NB4 (cell line): ENCODE measurements around the gene AP1B1.
A peak's percentile ranks its signal among the peaks of the same experiment; 100 is the strongest.

Source experiments
- DNase-seq: peaks from one replicate; pipeline ENCODE4 v3.0.0; 2010; ENCODE audit warnings: low read depth
- H3K4me3 ChIP-seq: one replicate; pipeline ENCODE4 v1.5.1; 2011; ENCODE audit warnings: mild to moderate bottlenecking, low read depth, low read length, moderate library complexity
- MYC ChIP-seq: IDR thresholded peaks from 2 replicates; pipeline ENCODE4 v1.6.1; 2011; ENCODE audit warnings: low read depth, low read length
- POLR2A ChIP-seq: IDR thresholded peaks from 2 replicates; pipeline ENCODE4 v1.6.1; 2011; ENCODE audit warnings: mild to moderate bottlenecking; ENCODE audit not compliant: insufficient read length; ENCODE audit errors: extremely low read depth
- TF ChIP-seq, protein P1 (sequence below): IDR thresholded peaks from 2 replicates; pipeline ENCODE4 v1.6.1; 2011; ENCODE audit warnings: low read depth, low read length
- TF ChIP-seq, protein P2 (sequence below): IDR thresholded peaks from one replicate; pipeline ENCODE4 v1.5.1; 2012; ENCODE audit warnings: low read depth, low read length

The AP1B1 gene

DNA sequence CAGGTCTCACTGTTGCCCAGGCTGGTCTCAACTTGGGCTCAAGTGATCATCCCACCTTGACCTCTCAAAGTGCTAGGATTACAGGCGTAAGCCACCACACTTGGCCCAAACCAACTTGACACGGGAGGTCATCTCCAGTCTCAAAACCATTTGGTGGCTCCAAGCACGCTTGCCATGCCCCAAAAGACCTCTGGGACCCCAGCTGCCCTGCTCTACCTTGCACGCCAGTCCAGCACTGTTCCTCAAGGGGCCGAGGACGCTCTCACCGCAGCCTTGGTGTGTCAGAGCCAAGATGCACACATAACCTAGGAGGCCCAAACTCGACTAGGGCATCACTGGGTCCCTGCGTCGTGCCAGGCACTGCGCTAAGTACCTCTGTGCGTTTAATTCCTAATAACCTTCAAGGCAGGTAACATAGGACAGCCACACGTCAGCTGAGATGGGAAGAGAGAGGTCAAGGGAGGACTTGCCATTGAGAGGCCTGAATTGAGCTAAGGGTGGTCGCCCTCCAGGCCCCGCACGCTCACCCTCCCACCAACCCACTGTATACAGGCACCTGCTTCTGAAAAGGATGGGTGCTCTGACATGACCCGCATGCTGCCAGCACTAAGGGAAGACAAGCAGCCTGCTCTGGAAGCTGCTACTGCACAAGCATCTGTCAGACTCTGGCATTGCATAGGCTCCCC is 86.5 kb downstream of the AP1B1 start:
- TF ChIP-seq, protein P1, sequence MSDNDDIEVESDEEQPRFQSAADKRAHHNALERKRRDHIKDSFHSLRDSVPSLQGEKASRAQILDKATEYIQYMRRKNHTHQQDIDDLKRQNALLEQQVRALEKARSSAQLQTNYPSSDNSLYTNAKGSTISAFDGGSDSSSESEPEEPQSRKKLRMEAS: no peak
- no peak overlapping the region for H3K4me3 ChIP-seq
- DNase-seq: peak; percentile 27

DNA sequence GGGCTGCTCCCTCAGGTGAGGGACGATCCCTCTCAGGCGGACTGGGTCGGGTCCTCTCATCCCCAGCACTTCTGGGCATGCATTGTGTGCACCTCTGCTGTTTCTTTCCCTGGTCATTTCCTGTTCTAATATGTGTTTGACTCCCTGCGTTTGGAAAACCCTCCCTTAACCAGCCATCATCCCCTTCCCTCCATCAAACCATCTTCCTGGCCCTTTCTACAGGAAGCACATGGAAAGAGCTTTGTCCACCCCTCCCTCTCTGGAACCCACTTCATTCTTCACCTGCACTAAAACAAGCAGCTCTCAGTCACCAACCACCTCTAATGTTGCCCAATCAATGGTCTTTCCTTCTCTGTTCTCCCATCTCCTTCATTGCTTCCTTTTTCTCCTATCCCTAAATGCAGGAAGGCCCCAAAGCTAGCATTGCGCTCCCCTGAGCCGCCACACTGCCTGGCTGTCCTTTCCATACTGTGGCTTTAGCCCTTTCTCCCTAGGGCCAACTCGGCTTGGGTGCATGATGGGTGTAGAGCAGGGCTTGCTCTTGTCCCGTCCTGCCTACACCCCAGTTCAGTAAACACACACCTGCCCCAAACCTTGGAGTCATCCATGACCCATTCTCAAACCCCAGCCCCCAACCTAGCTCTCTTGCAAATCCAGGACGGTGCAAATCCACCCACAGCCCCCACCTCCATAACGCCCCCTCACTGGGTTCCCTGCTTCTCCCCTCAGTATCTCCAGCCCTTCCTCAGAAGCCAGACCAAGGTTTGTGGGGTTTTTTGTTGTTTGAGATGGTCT is 87.4 kb downstream of the AP1B1 start:
- peak; percentile 27 for DNase-seq
- TF ChIP-seq POLR2A (no peak), MYC (no peak)
- TF ChIP-seq, protein P2, sequence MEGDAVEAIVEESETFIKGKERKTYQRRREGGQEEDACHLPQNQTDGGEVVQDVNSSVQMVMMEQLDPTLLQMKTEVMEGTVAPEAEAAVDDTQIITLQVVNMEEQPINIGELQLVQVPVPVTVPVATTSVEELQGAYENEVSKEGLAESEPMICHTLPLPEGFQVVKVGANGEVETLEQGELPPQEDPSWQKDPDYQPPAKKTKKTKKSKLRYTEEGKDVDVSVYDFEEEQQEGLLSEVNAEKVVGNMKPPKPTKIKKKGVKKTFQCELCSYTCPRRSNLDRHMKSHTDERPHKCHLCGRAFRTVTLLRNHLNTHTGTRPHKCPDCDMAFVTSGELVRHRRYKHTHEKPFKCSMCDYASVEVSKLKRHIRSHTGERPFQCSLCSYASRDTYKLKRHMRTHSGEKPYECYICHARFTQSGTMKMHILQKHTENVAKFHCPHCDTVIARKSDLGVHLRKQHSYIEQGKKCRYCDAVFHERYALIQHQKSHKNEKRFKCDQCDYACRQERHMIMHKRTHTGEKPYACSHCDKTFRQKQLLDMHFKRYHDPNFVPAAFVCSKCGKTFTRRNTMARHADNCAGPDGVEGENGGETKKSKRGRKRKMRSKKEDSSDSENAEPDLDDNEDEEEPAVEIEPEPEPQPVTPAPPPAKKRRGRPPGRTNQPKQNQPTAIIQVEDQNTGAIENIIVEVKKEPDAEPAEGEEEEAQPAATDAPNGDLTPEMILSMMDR: no peak
- TF ChIP-seq, protein P1: no peak
- H3K4me3 ChIP-seq: no peak overlapping the region

DNA sequence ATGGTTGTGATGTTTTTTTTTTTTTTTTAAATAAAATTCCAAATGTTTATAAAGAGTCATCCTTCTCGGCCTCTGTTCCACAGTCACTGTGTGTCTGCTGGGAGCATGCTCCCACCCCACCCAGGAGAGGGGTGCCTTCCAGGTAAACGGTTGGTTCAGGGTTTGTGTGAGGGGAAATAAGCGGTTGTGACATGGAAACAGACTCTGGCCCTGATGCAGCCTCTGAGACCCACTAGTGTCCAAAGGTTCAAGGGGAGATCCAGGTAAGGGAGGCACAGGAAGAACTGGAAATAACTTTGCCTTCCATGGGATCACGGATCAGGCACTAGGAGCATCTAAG is 87.9 kb downstream of the AP1B1 start:
- TF ChIP-seq MYC (no peak), POLR2A (no peak)
- TF ChIP-seq, protein P1: no peak
- TF ChIP-seq, protein P2: no peak
- no peak overlapping the region for H3K4me3 ChIP-seq
- no peak for DNase-seq

DNA sequence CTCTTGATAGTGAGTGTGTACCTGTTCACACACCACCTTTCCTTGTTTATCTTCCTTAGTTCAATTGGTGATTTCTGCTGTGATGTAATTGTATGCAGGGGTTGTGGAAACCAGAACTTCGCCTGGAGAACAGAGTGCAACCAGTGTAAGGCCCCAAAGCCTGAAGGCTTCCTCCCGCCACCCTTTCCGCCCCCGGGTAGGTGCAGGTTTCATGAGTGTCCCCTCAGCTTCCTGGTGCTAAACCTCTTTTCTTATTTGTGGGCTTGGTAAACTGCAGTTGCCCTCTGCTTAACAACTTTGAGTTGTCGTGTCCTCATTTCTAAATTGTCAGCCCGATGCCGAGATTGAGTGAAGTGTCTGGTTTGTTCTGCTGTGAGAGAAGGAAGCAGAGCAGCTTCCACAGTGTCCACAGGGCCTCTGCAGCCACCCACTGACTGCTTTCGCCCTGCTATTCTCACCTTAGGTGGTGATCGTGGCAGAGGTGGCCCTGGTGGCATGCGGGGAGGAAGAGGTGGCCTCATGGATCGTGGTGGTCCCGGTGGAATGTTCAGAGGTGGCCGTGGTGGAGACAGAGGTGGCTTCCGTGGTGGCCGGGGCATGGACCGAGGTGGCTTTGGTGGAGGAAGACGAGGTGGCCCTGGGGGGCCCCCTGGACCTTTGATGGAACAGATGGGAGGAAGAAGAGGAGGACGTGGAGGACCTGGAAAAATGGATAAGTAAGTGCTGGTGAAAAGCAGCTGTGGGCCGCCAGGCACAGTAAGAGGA is 89.1 kb downstream of the AP1B1 start:
- TF ChIP-seq MYC (no peak), POLR2A (no peak)
- TF ChIP-seq, protein P2: no peak
- TF ChIP-seq, protein P1: no peak
- DNase-seq: no peak
- no peak overlapping the region for H3K4me3 ChIP-seq

DNA sequence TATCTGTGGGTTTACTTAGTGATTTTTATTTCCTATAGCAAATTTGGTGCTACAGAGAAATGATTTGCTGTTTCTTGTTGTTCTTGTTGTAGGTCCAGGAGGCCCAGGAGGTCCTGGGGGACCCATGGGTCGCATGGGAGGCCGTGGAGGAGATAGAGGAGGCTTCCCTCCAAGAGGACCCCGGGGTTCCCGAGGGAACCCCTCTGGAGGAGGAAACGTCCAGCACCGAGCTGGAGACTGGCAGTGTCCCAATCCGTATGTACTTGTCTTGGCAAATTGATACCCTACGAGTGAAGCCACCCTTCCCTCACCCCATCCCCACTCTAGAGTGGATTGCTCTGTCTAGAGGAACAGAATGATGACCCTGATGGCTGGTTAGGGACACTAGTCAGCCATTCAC is 89.7 kb downstream of the AP1B1 start:
- DNase-seq: no peak

More for the DNA sequence above, 89.7 kb downstream of the AP1B1 start:
- no peak overlapping the region for H3K4me3 ChIP-seq
- TF ChIP-seq, protein P2: no peak
- TF ChIP-seq MYC: no peak
- TF ChIP-seq, protein P1: no peak
- no peak for TF ChIP-seq POLR2A
